ENCODE results near the gene GTPBP1. TPM values are rescaled to one million over a fixed set of nuclear protein-coding genes. Genes with fewer than 3 reads are reported as not detected.

GTPBP1 gene
- total and polyA plus RNA-seq, 2 of the 13 experiments (the other 11 are each of a cell fraction or from before 2014, with no cell fraction given), result 22.3 to 27.0 TPM

DNA sequence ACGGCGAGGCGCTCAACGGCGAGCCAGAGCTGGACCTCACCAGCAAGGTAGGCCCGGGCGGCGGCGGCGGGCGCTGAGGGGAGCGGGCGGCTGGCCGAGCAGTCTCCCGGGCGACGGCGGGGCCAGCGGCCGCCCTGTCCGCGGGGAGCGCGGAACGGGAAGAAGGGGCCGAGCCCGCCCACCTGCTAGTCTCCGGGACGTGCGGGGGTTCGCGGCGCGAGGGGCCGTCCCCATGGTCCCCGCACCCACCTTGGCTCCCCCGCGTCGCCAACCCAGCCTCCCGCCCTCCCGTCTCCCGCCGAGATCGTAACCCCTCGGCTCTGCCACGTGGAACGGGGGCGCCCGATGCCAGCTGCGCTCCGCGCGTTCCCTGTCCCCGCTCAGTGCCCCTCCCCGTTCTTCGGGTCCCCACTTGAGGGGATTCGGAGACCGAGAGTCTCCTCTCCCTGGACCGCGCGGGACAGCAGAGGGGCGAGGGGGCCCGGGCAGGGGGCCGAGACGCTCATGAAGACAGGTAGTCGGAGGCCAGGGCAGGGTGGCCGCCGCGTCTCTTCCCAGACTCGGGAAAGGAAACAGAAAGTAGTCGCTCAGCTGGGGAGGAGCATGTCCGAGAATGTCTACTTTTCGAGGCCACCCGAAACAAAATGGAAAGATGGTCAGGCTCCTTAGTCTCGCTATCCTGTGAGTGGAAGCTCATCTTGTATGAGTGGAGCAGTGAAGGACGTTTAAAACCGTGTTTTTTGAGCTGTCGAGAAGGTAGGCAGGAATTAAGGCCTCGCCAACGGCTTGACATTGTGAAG lies 557 bp downstream of the GTPBP1 start (continued):
- TF ChIP-seq, protein P1, sequence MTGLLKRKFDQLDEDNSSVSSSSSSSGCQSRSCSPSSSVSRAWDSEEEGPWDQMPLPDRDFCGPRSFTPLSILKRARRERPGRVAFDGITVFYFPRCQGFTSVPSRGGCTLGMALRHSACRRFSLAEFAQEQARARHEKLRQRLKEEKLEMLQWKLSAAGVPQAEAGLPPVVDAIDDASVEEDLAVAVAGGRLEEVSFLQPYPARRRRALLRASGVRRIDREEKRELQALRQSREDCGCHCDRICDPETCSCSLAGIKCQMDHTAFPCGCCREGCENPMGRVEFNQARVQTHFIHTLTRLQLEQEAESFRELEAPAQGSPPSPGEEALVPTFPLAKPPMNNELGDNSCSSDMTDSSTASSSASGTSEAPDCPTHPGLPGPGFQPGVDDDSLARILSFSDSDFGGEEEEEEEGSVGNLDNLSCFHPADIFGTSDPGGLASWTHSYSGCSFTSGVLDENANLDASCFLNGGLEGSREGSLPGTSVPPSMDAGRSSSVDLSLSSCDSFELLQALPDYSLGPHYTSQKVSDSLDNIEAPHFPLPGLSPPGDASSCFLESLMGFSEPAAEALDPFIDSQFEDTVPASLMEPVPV (CRISPR knock-in tag; IDR thresholded peaks at IDR 0.05), result no peak
- TF ChIP-seq ZNF7 (CRISPR knock-in tag; IDR thresholded peaks at IDR 0.05) (no peak), TCF7 (IDR thresholded peaks at IDR 0.05; ENCODE audit: low read depth) (no peak), RBM39 (IDR thresholded peaks at IDR 0.05; ENCODE audit: low read depth, low read length, poor library complexity, severe bottlenecking) (no peak), ZNF562 (CRISPR knock-in tag; IDR thresholded peaks at IDR 0.05; ENCODE audit: borderline replicate concordance) (no peak), NFIB (CRISPR knock-in tag; IDR thresholded peaks at IDR 0.05; ENCODE audit: borderline replicate concordance) (no peak), RORA (CRISPR knock-in tag; IDR thresholded peaks at IDR 0.05) (no peak), GABPA (IDR thresholded peaks at IDR 0.05; ENCODE audit: low read depth, low read length) (no peak), GABPA (CRISPR knock-in tag; IDR thresholded peaks at IDR 0.05; ENCODE audit: low read depth) (no peak), HES4 (CRISPR knock-in tag; IDR thresholded peaks at IDR 0.05; ENCODE audit: borderline replicate concordance) (peak; percentile 65; the same call in 1 of the 2 replicates), FOSL1 (CRISPR knock-in tag; IDR thresholded peaks at IDR 0.05; ENCODE audit: borderline replicate concordance) (no peak), ZSCAN21 (CRISPR knock-in tag; IDR thresholded peaks at IDR 0.05; ENCODE audit: borderline replicate concordance) (peak; percentile 39; the same call in 1 of the 2 replicates), ZNF670 (CRISPR knock-in tag; IDR thresholded peaks at IDR 0.05; ENCODE audit: borderline replicate concordance) (no peak), TGIF2 (CRISPR knock-in tag; IDR thresholded peaks at IDR 0.05) (no peak), ZNF101 (CRISPR knock-in tag; IDR thresholded peaks at IDR 0.05; ENCODE audit: borderline replicate concordance, low read depth) (no peak), DMAP1 (CRISPR knock-in tag; IDR thresholded peaks at IDR 0.05) (no peak; the same call in 1 of the 2 replicates), REL (CRISPR knock-in tag; conservative IDR thresholded peaks at IDR 0.05) (no peak)
- TF ChIP-seq, protein P2, sequence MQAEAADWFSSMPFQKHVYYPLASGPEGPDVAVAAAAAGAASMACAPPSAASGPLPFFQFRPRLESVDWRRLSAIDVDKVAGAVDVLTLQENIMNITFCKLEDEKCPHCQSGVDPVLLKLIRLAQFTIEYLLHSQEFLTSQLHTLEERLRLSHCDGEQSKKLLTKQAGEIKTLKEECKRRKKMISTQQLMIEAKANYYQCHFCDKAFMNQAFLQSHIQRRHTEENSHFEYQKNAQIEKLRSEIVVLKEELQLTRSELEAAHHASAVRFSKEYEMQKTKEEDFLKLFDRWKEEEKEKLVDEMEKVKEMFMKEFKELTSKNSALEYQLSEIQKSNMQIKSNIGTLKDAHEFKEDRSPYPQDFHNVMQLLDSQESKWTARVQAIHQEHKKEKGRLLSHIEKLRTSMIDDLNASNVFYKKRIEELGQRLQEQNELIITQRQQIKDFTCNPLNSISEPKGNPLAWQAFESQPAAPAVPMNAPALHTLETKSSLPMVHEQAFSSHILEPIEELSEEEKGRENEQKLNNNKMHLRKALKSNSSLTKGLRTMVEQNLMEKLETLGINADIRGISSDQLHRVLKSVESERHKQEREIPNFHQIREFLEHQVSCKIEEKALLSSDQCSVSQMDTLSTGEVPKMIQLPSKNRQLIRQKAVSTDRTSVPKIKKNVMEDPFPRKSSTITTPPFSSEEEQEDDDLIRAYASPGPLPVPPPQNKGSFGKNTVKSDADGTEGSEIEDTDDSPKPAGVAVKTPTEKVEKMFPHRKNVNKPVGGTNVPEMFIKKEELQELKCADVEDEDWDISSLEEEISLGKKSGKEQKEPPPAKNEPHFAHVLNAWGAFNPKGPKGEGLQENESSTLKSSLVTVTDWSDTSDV (CRISPR knock-in tag; IDR thresholded peaks at IDR 0.05), result no peak
- TF ChIP-seq, protein P3, sequence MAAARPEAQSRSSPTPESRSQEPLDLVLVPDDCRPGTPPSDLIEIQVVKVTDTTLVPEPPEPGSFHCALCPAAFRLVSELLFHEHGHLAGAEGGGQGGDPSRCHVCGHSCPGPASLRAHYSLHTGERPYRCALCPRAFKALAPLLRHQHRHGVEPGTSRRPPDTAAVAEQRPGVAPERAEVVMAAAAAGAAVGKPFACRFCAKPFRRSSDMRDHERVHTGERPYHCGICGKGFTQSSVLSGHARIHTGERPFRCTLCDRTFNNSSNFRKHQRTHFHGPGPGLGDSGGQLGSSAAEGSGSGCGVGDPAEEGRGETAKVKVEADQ (CRISPR knock-in tag; IDR thresholded peaks at IDR 0.05; ENCODE audit: borderline replicate concordance), result no peak
- TF ChIP-seq, protein P4, sequence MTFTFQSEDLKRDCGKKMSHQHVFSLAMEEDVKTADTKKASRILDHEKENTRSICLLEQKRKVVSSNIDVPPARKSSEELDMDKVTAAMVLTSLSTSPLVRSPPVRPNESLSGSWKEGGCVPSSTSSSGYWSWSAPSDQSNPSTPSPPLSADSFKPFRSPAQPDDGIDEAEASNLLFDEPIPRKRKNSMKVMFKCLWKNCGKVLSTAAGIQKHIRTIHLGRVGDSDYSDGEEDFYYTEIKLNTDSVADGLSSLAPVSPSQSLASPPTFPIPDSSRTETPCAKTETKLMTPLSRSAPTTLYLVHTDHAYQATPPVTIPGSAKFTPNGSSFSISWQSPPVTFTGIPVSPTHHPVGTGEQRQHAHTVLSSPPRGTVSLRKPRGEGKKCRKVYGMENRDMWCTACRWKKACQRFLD (CRISPR knock-in tag; IDR thresholded peaks at IDR 0.05; ENCODE audit: borderline replicate concordance), result no peak
- TF ChIP-seq, protein P5, sequence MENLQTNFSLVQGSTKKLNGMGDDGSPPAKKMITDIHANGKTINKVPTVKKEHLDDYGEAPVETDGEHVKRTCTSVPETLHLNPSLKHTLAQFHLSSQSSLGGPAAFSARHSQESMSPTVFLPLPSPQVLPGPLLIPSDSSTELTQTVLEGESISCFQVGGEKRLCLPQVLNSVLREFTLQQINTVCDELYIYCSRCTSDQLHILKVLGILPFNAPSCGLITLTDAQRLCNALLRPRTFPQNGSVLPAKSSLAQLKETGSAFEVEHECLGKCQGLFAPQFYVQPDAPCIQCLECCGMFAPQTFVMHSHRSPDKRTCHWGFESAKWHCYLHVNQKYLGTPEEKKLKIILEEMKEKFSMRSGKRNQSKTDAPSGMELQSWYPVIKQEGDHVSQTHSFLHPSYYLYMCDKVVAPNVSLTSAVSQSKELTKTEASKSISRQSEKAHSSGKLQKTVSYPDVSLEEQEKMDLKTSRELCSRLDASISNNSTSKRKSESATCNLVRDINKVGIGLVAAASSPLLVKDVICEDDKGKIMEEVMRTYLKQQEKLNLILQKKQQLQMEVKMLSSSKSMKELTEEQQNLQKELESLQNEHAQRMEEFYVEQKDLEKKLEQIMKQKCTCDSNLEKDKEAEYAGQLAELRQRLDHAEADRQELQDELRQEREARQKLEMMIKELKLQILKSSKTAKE (CRISPR knock-in tag; IDR thresholded peaks at IDR 0.05; ENCODE audit: borderline replicate concordance), result no peak
